ENCODE measurements around the gene POLR3B.
"Not testable (repeated sequence)": the region's sequence is repeated elsewhere in the genome, so short reads cannot be mapped to it uniquely, and the experiment has no call there.

POLR3B gene

GRCh38 chr12:106342397-106343213, 14.9 kb upstream of the POLR3B start:
- peak; percentile 54 for DNase-seq (ENCODE audit: low read depth)

GRCh38 chr12:106343214-106343528, 14.4 kb upstream of the POLR3B start:
- no peak for DNase-seq (ENCODE audit: low read depth)

GRCh38 chr12:106344131-106344530, 13.4 kb upstream of the POLR3B start:
- no peak for DNase-seq (ENCODE audit: low read depth)

- peak; percentile 87 for DNase-seq (ENCODE audit: low read depth)
Observed at GRCh38 chr12:106345746-106346145, 11.8 kb upstream of the POLR3B start.

- DNase-seq (ENCODE audit: low read depth) = no peak
Observed at GRCh38 chr12:106348411-106348810, 9.1 kb upstream of the POLR3B start.

- no peak for DNase-seq (ENCODE audit: low read depth)
Observed at GRCh38 chr12:106353175-106353574, 4.4 kb upstream of the POLR3B start.

- DNase-seq (ENCODE audit: low read depth) = peak; percentile 93
Observed at GRCh38 chr12:106358396-106359241, 1.1 kb downstream of the POLR3B start.

- peak; percentile 16 for DNase-seq (ENCODE audit: low read depth)
Observed at GRCh38 chr12:106359646-106360399, 2.3 kb downstream of the POLR3B start.

GRCh38 chr12:106360400-106360994, 2.9 kb downstream of the POLR3B start:
- no peak for DNase-seq (ENCODE audit: low read depth)

- DNase-seq (ENCODE audit: low read depth) = no peak
Observed at GRCh38 chr12:106362971-106363370, 5.4 kb downstream of the POLR3B start.

- no peak for DNase-seq (ENCODE audit: low read depth)
Observed at GRCh38 chr12:106364261-106364660, 6.7 kb downstream of the POLR3B start.

- peak; percentile 92 for DNase-seq (ENCODE audit: low read depth)
Observed at GRCh38 chr12:106369624-106370346, 12.2 kb downstream of the POLR3B start.

GRCh38 chr12:106378788-106379187, 21.2 kb downstream of the POLR3B start:
- no peak for DNase-seq (ENCODE audit: low read depth)

- no peak for DNase-seq (ENCODE audit: low read depth)
Observed at GRCh38 chr12:106380954-106381353, 23.4 kb downstream of the POLR3B start.

GRCh38 chr12:106381866-106382265, 24.3 kb downstream of the POLR3B start:
- DNase-seq (ENCODE audit: low read depth) = not testable (repeated sequence)

GRCh38 chr12:106386813-106387535, 29.4 kb downstream of the POLR3B start:
- peak; percentile 81 for DNase-seq (ENCODE audit: low read depth)

- DNase-seq (ENCODE audit: low read depth) = no peak
Observed at GRCh38 chr12:106387848-106388377, 30.4 kb downstream of the POLR3B start.

- no peak for DNase-seq (ENCODE audit: low read depth)
Observed at GRCh38 chr12:106389151-106389550, 31.6 kb downstream of the POLR3B start.

- DNase-seq (ENCODE audit: low read depth) = no peak
Observed at GRCh38 chr12:106392759-106393158, 35.2 kb downstream of the POLR3B start.

GRCh38 chr12:106409878-106410277, 52.3 kb downstream of the POLR3B start:
- DNase-seq (ENCODE audit: low read depth) = peak; percentile 22

All from amniotic epithelial cell (primary cell).